Loucy (cell line): ENCODE data around the gene MYL5.
A peak's percentile ranks its signal among the peaks of the same experiment; 100 is the strongest.

Experiments used
- H2AFZ ChIP-seq: fragments of 200-600 bp; sonication (generic); 2 replicates; pipeline ENCODE4 v1.6.0; 2016; ENCODE audit warnings: antibody characterized with exemption, mild to moderate bottlenecking, low read length, moderate library complexity
- H3F3A ChIP-seq: fragments of 200-600 bp; 2 replicates; pipeline ENCODE4 v1.6.0; 2016; ENCODE audit warnings: antibody characterized with exemption, low read depth, mild to moderate bottlenecking
- H3K27me3 ChIP-seq: fragments of 200-600 bp; sonication (generic); 2 replicates; pipeline ENCODE4 v1.6.1; 2014; ENCODE audit warnings: low read length, mild to moderate bottlenecking; ENCODE audit not compliant: insufficient read depth, poor library complexity, severe bottlenecking
- H3K36me3 ChIP-seq: fragments of 200-600 bp; sonication (generic); 2 replicates; pipeline ENCODE4 v1.6.1; 2016; ENCODE audit warnings: low read length; ENCODE audit not compliant: insufficient read depth
- H3K4me1 ChIP-seq: fragments of 200-600 bp; sonication (generic); 2 replicates; pipeline ENCODE4 v1.5.1; 2014; ENCODE audit warnings: low read length, mild to moderate bottlenecking; ENCODE audit not compliant: insufficient read depth, poor library complexity, severe bottlenecking
- H3K4me2 ChIP-seq: fragments of 200-600 bp; sonication (generic); 2 replicates; pipeline ENCODE4 v1.6.0; 2014; ENCODE audit warnings: antibody characterized with exemption, low read length, low read depth, mild to moderate bottlenecking; ENCODE audit not compliant: poor library complexity, severe bottlenecking
- H3K4me3 ChIP-seq: fragments of 200-600 bp; sonication (generic); 2 replicates; pipeline ENCODE4 v1.5.1; 2014; ENCODE audit warnings: low read length, mild to moderate bottlenecking, mixed read lengths; ENCODE audit not compliant: poor library complexity, severe bottlenecking
- H3K79me2 ChIP-seq: fragments of 200-600 bp; sonication (generic); 2 replicates; pipeline ENCODE4 v1.6.1; 2014; ENCODE audit warnings: low read length; ENCODE audit not compliant: insufficient read depth
- H3K9ac ChIP-seq: fragments of 200-600 bp; sonication (generic); 2 replicates; pipeline ENCODE4 v1.6.0; 2014; ENCODE audit warnings: mild to moderate bottlenecking, low read depth, low read length, moderate library complexity; ENCODE audit not compliant: poor library complexity, severe bottlenecking
- H3K9me2 ChIP-seq: fragments of 200-600 bp; sonication (generic); replicated peaks from 2 replicates; pipeline ENCODE4 v1.6.1; 2016; ENCODE audit warnings: low read depth, low read length, mixed read lengths
- H3K9me3 ChIP-seq: fragments of 200-600 bp; sonication (generic); 2 replicates; pipeline ENCODE4 v1.6.1; 2014; ENCODE audit warnings: mild to moderate bottlenecking, antibody characterized with exemption, low read length, low read depth; ENCODE audit not compliant: insufficient read depth
- H4K20me1 ChIP-seq: fragments of 200-600 bp; sonication (generic); 2 replicates; pipeline ENCODE4 v1.6.0; 2014; ENCODE audit warnings: antibody characterized with exemption, low read length, mild to moderate bottlenecking; ENCODE audit not compliant: insufficient read depth, poor library complexity, severe bottlenecking
- EZH2phosphoT487 ChIP-seq: fragments of 200-600 bp; IDR thresholded peaks from 2 replicates; pipeline ENCODE4 v1.6.1; 2018; ENCODE audit warnings: antibody characterized with exemption, mild to moderate bottlenecking, moderate library complexity, borderline replicate concordance
- TF ChIP-seq, protein P1 (sequence below): fragments of 200-600 bp; sonication (generic); conservative IDR thresholded peaks from 2 replicates; pipeline ENCODE4 v1.5.1; 2014; ENCODE audit warnings: mild to moderate bottlenecking, antibody characterized with exemption, low read length

MYL5 gene

DNA sequence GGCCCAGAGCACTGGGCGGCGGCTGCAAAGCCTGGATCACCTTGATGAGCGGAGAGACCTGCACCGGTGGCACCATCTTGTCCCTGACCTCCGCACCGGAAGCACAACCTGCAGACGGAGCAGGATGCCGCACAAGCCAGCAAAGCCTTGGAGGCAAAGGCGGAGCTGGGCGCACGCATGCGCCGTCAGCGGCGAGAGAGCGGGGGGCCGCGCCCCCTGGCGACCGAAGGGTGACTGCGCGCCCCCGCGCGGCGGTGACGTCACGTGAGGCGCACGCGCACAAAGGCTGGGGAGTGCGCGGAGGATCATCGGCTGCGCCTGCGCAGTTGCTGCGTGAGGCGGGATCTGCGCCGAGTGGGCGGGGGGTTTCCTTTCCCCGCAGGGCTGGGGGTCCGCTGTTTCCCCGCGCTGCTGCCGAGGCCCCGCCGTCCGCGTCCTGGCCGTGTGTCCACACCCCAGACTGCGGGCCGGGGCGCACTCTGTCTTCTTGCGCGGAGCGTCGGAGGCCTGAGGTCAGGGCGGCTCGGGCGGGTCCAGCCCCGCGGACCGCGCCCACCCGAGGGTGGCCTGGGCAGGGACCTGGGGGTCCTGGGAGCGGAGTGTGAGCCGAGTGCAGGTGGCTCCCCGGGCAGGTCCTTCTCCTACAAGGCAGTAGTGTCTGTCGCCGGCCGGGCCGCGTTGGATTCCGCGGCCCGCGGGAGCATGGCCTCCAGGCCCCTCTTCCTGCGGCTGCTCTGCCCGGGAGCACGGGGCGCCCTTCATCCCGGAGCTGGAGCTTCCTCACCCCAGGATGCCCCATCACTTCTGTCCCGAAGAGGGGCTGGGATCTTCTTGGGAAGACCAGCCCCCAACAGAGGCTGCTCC is at the start of gene MYL5, which contains the start of gene ATP5ME:
Gene MYL5 (plus strand): TSS at position 371 of the 864 bp plus-strand sequence. CDS start 3,485 bp downstream, outside the sequence.
Gene ATP5ME (minus strand): TSS at position 105 of the 864 bp plus-strand sequence. CDS start 29 bp downstream, at position 76.
- H3K36me3 ChIP-seq: peaks cover 8% of the 10 kb centered on the region; the same call in 1 of the 2 replicates
- H2AFZ ChIP-seq: peak within 1 kb of the TSS; percentile 85
- peaks cover 24% of the 10 kb centered on the region for H3K79me2 ChIP-seq
- peak within 1 kb of the TSS; percentile 98 for H3K4me2 ChIP-seq
- H4K20me1 ChIP-seq: peaks cover 3% of the 10 kb centered on the region
- no peaks in the 10 kb centered on the region for H3F3A ChIP-seq
- peak within 1 kb of the TSS; percentile 85 for H3K4me3 ChIP-seq
- H3K9ac ChIP-seq: peak within 1 kb of the TSS; percentile 95
- H3K4me1 ChIP-seq: peaks cover 24% of the 10 kb centered on the region
- no peaks in the 10 kb centered on the region for H3K9me2 ChIP-seq
- H3K27me3 ChIP-seq: no peaks in the 10 kb centered on the region
- no peaks in the 10 kb centered on the region for H3K9me3 ChIP-seq
- TF ChIP-seq, protein P1, sequence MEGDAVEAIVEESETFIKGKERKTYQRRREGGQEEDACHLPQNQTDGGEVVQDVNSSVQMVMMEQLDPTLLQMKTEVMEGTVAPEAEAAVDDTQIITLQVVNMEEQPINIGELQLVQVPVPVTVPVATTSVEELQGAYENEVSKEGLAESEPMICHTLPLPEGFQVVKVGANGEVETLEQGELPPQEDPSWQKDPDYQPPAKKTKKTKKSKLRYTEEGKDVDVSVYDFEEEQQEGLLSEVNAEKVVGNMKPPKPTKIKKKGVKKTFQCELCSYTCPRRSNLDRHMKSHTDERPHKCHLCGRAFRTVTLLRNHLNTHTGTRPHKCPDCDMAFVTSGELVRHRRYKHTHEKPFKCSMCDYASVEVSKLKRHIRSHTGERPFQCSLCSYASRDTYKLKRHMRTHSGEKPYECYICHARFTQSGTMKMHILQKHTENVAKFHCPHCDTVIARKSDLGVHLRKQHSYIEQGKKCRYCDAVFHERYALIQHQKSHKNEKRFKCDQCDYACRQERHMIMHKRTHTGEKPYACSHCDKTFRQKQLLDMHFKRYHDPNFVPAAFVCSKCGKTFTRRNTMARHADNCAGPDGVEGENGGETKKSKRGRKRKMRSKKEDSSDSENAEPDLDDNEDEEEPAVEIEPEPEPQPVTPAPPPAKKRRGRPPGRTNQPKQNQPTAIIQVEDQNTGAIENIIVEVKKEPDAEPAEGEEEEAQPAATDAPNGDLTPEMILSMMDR: peak; percentile 81
- TF ChIP-seq EZH2phosphoT487: no peak

GRCh38 chr4:624705-625590 is 49.4 kb upstream of the MYL5 start, which contains the start of gene PDE6B:
TSS of gene PDE6B (plus strand) at chr4:625573. CDS start at chr4:625627, 54 bp downstream.
- no peaks in the 10 kb centered on the region for H3K79me2 ChIP-seq
- no peak for TF ChIP-seq EZH2phosphoT487
- TF ChIP-seq, protein P1: no peak
- H3K27me3 ChIP-seq: no peaks in the 10 kb centered on the region
- H3K36me3 ChIP-seq: no peaks in the 10 kb centered on the region
- no peak within 1 kb of the TSS for H3K4me2 ChIP-seq
- H3K9me3 ChIP-seq: peaks cover 33% of the 10 kb centered on the region; the same call in 1 of the 2 replicates
- H2AFZ ChIP-seq: no peak within 1 kb of the TSS
- H3K4me3 ChIP-seq: no peak within 1 kb of the TSS
- H3F3A ChIP-seq: no peaks in the 10 kb centered on the region
- no peak within 1 kb of the TSS for H3K9ac ChIP-seq
- H4K20me1 ChIP-seq: no peaks in the 10 kb centered on the region
- H3K4me1 ChIP-seq: no peaks in the 10 kb centered on the region
- H3K9me2 ChIP-seq: no peaks in the 10 kb centered on the region

DNA sequence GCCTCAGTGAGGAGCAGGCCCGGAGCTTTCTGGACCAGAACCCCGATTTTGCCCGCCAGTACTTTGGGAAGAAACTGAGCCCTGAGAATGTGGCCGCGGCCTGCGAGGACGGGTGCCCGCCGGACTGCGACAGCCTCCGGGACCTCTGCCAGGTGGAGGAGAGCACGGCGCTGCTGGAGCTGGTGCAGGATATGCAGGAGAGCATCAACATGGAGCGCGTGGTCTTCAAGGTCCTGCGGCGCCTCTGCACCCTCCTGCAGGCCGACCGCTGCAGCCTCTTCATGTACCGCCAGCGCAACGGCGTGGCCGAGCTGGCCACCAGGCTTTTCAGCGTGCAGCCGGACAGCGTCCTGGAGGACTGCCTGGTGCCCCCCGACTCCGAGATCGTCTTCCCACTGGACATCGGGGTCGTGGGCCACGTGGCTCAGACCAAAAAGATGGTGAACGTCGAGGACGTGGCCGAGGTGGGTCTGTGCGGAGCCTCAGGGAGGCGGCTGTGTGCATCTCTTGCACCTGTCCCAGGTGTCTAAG is 48.6 kb upstream of the MYL5 start:
- Histone ChIP-seq H4K20me1 (no peaks in the 10 kb centered on the region), H3F3A (no peaks in the 10 kb centered on the region), H3K4me2 (no peak overlapping the region), H3K79me2 (no peaks in the 10 kb centered on the region), H3K4me3 (no peak overlapping the region), H3K9me2 (no peaks in the 10 kb centered on the region), H3K9me3 (peaks cover 32% of the 10 kb centered on the region; the same call in 1 of the 2 replicates), H3K36me3 (no peaks in the 10 kb centered on the region), H3K9ac (no peak overlapping the region), H3K27me3 (no peaks in the 10 kb centered on the region), H3K4me1 (no peaks in the 10 kb centered on the region), H2AFZ (no peak overlapping the region)
- TF ChIP-seq EZH2phosphoT487: no peak
- TF ChIP-seq, protein P1: no peak
